Stimulated activated CD8-positive, alpha-beta memory T cell treated with anti-CD3 and anti-CD28 coated beads, Interleukin-7, amount 100 ng/mL, for 1 hour (primary cell): ENCODE measurements around the gene CERS6.

Experiments used
- DNase-seq, 2 donors: peaks; one replicate each; pipeline ENCODE4 v3.0.0-alpha.2; 2020; ENCODE audit warnings: low read depth in 2 of 2

Gene CERS6

DNA sequence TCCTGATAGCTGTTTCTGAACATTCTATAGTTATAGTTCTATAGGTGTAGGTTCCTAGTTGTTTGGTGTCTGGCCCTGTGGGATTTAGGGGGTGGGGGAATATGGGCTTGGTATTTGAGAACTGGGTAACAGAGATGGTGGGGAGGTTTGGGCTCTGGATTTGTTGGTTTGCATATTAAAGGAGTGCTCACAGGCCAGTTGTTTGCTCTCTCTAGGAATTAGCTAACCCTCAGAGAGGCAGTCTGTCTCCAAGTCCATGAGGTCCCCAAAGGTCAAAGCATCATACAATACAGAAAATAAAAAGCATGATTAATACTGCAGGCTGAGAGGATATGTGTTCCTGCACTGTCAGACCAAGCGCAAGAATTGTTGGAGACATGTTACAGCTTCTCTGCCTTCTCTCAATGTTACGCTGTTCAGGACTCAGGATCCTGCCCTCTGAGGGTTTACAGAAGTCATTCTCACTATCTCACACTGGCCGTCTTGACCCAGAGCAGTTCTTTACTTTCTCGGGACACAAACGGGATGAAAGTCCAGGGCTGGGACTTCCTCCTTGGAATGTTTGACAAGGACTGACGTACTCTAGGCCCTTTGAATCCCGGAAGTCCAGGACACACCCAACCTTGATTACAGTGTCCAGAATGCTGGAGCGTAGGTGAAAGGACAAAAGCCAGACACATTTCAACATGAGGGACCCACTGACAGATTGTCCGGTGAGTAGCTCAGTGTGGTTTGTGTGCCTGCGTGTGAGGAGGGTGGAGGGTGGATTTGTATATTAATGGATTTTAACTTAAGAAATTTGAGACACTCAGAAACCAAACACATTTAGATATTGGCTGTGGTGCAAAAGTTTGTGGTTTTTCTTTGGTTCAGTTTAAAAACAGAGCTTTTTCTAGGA lies 346.1 kb downstream of the CERS6 start, which contains the start of gene NOSTRIN:
NOSTRIN (plus strand) TSS at position 677 of the 898 bp plus-strand sequence; CDS start at position 687, 10 bp downstream.
- DNase-seq, result no peak

DNA sequence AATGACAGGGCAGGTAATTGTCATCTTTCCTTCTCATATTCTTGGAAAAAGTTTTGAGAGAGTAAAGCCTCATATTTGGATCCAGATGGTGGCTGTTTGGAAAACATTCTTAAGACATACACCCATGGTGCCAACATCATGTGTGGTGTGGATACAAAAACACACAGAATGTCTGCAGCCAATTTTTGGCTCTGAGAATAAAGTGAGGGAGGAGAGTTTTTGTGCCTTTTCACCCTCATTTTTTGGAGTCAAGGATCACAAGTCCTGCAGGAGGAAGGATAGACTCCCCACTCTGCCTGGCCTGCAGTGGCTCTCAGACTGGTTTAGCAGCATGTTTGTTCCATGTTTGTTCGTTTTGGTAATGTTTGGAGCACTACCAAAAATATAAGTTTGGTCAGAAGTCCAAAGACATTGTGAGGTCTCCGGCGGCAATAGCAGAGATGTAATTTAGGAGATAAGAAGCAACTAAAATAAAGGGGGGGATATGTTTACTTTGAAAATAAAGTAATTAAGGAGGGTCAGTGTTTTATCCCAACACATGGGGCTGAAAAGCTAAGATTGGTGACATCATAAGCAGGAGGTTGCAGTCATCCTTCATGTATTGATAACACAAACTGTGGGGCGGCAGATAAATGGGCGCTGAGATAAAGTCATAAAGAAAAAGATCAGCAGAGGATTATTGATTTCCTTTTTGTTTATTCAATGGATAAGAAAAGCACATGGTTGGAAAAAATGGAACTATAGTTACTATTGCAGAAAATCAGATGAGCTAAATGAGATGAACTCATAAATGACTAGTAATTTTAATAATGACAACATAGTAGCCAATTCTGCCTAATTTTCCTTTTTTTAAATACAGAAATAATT lies 347.0 kb downstream of the CERS6 start:
- no peak for DNase-seq

DNA sequence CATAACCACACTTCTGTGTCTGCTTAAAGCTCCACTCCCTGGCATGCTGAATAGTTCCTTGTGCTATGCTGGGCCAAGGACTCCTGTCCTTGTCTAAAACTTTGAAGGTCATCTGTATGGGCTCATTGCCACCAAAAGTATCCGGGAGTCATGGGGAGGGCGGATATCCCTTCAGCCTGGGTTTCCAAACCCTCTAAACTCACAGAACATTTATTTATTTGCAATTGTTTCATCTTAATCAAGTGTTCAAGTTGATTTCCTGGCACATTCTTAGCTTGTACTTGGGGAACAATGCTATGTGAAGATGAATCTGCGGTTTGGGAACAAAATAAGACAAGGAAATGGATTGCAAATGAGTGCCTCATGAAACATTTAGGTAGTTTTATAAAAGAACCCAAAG lies 348.1 kb downstream of the CERS6 start:
- no peak for DNase-seq

DNA sequence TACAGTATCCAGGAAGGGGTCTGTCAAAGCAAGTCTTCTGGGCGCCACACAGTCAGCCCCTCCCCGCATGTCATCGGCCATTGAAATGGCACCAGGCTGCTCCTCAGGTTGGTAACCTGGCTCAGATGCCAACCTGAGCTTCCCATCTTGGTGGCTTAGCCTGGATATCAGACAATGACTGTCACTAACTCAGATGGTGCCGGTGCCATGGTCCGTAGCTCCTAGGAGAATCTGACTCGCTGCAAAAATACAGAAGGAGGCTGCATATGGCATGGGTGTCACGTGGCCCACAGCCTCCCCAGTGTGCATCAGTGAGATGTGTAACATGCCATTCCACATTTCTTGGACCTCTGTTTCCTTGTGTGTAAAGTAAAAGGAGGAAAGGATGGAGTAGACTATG lies 349.5 kb downstream of the CERS6 start:
- DNase-seq, result no peak

DNA sequence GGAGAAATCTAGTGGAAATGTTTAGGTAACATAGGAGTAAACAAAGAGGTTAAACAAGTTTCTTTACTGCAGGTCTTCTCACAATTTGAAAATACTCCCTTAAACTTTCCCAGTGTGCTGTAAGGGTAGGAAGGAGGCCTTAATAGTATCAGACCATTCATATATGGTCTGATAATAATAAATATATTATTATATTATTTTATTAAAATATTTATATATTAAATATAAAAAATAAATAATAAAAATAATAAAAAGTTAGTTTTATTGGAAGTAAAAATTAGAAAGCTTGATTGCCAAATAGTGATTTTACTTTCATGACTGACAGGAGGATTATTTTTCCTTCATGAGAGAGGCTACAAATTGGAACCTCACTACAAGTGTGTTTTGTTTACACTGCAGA lies 353.5 kb downstream of the CERS6 start:
- DNase-seq, result no peak

DNA sequence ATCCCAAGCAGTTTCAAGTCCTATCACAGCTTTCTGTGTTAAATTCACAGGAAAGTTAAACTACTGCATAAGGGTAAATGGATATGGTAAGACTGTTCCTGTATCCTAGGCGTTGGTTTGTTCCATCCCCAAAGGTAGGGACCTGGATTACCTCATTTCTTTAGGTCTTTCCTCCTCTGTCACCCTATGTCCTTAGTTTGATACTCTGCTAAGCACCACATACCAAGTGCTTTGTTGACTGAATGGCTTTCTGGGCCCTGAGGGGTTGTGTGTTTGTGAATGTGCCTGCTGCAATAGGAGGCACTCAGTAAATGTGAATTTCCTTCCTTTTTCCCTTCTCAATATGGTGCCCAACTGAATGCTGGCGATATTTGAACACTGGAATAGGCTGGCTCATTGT lies 354.2 kb downstream of the CERS6 start:
- no peak for DNase-seq

DNA sequence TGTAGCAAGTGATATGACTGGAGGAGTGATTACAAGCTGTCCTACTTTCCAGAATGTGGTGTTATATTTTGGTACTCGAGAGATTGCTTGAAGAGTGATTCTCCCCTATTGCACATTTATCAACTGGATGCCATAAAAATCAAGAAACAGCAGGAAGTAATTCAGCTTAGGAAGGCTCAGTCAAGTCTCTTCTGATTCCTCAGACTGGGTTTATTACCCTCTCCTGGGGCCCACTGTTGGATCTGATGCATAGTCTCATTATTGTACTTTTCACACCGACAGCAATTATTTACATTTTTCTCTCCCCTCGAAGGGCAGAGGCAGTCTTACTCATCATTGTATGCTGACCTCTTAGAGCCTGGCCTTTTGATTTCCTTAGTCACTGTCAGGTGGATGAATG lies 355.6 kb downstream of the CERS6 start:
- no peak for DNase-seq

DNA sequence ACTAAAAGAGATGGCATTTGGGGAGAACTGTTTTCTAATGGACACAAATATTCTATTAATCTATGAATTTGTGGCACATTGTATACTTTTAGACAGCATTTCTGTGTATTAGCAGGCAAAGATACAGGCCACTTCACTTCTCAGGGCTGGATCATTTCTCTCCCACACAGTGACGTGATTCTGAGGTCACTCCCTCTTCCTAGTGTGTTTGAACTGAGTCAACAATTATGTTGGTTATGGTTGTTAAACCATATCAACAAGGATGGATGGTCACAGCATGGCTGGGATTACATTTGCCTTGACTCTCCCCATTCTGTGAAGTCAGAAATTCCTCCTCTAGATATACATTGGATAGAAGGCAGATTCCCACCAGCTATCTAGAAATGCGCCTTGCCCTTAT lies 358.0 kb downstream of the CERS6 start:
- DNase-seq, result no peak

DNA sequence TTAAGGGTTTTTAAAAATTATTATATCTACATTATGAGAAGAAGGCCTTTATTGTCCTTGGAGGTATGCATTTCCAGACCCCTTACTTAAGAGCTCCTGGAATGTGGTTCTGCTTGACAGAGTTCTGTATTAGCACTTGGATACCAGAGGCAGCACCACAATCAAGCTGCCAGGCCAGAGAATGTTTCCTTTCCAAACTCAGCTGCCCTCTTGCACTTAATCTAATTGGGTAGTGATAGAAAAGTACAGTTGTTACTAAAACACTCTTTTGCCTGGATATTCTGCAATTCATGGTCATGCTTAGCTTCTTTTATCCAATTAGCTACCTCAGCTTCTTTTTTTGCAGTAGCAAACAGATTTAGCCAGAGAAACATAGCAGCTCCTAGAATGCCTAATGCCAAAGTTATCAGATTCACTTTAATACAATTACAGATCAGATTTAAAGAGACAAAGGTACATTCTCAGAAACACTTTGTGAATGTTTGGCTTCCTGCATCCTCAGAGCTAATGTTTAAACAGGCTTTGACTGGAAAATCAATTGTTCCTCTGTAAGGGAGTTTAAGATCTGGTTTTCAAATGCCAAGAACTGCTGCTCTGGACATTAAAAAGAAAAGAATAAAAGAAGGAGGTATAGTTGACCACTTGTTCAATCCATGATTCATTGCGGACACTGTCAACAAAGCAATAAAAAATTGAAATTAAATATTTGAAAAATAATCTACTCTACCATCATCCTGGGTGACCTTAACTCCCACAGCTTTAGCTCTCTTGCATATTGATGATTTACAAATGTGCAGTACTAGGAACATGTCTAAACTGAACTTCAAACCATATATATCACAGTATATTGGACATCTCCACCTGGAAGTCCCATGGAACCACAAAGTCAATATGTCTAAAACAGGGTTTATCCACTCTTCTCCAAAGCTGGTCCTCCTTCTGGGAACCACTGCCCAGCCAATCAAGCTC lies 359.2 kb downstream of the CERS6 start:
- DNase-seq, result no peak

DNA sequence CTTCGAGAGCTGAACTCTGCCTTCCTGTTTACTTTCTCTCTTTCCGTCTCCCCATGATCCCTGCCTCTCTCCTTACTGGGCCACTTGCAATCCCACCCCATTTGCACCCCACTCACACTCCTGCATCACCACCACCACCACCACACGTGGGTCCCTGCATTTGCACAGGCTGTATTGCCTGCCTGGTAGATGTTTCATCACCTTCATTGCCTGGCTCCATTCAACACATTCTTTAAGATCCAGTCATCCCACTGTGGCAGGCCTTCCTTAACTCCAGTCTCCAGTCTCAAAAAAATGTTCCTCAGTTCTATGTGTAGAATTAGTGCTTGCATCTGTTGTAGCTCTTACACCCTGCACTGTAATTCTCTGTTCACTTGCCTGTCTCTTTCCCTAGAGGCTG lies 360.3 kb downstream of the CERS6 start:
- DNase-seq, result no peak

DNA sequence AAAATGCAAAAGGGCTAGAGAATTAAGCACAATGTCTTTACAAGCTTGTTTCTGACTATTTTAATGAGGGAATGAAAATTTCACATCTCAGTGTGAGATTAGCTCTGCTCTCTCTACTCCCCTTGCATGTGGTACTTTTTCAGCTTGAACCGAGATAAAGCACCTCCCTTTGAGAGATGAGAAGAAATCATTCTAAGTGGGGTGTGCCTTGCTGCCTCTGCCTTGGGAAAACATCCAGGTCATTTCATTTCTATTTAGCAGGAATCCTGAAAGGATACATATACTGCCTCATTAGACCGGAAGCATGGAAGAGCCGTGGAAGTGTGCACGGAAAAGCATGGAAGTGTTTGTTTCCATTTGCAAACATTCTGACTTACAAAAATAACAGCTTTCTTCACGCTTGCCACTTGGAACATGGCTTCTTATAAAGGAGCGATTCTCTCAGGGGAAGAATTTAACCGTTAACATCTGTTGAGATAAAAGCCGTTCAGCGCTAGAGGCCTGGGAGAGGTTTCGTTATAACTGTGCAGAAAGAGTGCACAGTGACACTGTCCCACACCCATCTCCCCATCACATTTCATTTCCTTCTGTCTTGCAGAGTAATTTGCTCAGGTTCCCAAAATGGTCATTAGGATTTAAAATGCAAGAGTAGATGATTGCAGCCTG lies 363.1 kb downstream of the CERS6 start:
- DNase-seq, result no peak

DNA sequence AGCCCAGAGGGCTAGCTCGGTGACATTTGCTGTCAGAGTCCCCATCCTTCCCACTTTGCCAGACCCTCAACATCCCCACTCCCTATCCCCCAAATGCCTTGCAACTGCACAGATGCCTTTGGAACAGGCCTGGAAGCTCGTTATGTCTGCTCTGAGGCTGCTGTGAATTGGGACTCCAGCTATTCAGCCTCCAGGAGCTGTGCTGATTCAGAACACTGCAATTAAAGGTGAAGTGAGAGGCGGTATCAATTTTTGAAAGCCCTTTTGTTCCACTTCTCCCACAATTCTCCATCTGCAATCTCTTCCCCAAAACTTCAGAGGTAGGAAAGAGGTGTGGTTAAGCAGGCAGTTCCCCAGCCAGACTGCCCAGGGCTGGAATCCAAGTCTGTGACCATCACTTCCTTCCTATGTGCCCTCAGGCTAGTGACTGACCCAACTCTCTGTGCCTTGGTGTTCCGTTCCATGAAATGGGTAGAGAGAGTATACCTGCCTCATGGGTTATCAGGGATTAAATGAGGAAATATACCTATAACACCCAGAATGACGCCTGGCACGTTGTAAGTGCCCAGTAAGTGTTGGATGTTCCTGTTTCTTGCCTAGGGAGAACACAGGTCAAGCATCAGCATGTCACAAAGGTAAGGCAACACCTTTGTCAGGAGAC lies 363.9 kb downstream of the CERS6 start:
- DNase-seq, result no peak

DNA sequence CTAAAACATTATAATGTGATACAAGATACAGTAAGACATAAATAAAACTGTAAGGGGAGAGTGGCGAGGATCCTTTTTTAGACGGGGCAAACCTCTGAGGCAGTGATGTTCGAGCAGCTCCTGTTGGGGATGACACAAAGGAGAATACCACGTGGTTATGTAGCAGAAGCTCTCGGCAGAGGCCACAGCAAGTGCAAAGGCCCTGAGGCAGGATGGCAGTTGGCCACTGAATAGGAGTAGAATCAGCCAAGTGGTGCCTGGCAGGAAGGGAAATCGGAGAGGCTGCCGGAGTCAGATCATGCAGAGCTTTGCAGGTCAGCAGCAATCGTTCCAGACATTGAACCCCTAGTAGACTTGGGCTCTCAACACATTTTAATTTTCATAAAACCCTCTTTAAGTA lies 365.5 kb downstream of the CERS6 start:
- no peak for DNase-seq

DNA sequence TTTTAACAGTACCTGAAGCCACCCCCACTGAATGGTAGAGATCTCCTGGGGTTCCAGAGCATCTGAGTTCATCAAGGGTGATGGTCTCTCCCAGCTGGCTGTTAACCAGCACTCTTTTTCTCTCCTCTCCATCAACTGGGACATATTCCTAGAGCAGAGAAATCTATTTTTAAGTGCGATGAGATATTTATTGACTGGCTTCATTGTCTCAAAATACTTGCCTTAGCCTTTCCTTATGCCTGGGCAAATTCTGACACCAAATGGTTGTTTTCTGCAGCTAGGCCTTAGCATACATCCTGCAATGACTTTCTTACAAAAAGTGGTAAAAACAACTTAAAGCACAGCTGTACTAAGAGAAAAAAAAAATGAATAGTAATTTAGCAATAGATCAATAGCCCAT lies 365.9 kb downstream of the CERS6 start:
- DNase-seq, result no peak
